ENCODE data around the gene RBM10. TPM values are rescaled to one million over a fixed set of nuclear protein-coding genes. Genes with fewer than 3 reads are reported as not detected.

Gene RBM10
- polyA plus RNA-seq, 3 donors, result 54.5 to 67.8 (median 65.8) TPM

DNA sequence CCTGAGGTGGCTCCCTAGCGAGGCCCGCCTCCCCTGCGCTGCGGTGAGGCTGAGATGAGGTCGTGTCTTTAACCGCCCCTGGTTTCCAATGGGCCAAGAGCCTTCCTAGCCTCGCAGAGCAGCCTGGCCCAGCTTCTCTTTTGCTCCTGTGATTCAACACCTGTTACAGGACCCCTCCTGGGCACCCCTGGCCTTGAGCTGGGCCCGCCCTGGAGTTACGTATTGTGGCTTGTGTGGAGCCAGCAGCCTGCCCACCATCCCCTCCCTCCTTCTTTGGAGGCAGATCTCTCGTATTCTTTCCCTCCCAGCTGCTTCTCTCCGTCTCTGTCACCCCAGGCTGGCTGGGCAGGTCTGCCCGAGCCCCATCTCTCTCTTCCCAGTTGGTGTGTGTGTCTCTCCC is 29.4 kb downstream of the RBM10 start:
- DNase-seq, result no peak

DNA sequence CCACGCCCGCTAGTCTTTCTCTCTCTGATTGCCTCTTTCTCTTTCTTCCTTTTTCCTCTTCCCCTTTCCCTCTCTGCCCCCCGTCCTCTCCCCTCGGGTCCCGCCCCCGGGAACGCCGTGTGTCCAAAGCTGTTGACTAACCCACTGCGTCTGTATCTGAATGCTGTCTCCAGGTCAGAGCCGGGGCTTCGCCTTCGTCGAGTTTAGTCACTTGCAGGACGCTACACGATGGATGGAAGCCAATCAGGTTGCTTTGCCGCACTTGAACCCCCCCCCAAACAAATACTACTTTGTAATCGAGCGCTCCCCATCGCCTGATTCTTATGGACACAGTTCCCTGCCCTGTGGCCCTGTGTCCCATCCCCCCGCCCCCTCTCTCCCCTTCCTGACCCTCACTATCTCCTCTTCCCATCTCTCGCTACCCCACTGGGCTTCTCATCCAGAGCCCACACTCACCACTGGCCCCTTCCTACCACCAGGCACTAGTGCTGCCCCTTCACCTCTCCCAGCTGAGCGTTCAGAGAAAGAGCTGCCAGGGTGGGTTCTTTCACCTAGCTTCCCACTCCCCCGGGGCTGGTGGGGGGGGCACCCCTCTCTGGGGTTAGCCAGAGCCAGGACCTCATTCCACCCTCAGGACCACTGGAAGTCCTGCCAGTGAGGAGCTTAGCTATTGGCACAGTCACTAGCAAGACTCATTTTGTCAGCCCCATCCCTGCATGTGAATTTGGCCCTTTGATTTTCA is 30.0 kb downstream of the RBM10 start:
- no peak for DNase-seq

DNA sequence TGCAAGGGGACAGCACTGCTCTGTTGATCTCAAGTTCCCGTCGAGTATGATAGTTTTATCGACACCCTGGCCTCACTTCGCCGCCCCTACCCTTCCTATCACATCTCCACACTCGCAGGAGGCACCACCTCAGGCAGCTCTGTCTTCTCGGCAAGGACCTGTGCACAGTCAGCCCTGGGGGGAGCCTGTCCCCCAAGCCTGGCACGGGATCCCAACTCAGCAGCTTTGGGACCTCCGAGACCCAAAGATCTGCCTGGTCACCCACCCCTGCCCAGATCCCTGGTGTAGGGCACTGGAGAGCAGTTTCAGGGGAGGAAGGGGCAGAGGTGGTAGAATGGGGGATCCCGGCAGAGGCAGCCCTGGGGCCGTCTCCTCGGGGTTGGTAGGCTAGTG is 30.6 kb downstream of the RBM10 start:
- DNase-seq, result no peak

DNA sequence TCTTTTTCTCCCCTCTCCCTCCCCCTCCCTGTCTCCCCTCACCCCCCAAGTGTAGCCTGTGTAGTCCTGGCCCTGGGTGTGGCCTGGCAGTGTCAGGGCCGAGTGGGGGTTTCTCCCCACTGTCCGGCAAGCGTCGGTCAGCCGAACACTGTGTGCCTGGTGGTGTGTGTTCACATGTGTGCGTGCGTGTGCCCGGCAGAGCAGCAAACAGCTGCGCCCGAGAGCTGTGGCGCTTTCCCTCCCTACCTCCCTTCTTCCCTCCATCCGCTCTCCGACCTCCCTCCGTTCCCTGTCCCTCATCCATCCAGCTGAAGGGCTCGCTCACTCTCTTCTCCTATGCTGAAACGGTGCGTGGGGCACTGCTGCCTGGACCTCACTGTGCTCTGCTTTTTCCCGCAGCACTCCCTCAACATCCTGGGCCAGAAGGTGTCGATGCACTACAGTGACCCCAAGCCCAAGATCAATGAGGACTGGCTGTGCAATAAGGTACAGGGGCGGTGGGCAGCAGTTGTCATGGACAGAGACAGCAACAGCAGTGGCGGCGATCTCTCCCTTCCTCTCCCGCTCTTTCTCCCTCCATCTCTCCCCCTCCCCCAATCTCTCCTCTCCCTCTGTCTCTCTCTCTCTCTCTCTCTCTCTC is 31.2 kb downstream of the RBM10 start:
- no peak for DNase-seq

DNA sequence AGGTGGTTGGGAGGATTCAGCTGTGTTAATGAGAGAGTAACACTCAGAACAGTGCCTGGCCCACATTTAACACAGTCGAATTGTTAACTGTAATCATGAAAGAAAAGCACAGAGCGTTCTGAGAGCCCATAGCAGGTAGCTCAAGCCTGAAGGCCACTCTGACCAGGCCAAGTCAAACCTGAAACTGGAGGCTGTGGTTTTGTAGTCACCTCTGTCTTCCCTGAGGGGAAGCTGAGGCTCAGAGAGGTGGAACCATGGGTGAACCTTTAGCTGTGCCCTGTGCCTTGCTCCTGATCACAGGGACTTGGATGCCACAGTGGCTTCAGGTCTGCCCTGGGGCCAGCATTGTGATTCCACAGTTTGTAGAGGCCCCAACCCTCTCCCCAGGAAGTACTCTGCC is 32.1 kb downstream of the RBM10 start:
- DNase-seq, result no peak

DNA sequence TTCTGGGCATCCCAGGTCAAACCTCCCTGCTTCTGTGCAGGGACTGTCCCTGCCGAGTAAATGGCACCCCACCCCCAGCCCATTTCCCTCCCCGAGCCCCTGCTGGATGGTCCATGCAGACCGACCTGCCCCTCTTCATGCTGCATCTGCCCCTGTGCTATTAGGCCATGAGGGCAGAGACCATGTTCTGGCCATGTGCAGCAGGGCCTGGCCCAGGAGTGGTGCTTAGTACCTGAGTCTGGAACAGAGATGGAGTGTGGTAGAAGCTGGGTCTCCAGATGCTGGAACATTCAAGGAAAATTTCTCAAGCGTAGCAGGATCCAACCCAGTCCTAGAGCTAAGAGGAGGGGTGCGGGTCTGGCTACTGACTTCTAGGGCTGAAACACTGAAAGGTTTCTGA is 33.3 kb downstream of the RBM10 start:
- DNase-seq, result no peak

DNA sequence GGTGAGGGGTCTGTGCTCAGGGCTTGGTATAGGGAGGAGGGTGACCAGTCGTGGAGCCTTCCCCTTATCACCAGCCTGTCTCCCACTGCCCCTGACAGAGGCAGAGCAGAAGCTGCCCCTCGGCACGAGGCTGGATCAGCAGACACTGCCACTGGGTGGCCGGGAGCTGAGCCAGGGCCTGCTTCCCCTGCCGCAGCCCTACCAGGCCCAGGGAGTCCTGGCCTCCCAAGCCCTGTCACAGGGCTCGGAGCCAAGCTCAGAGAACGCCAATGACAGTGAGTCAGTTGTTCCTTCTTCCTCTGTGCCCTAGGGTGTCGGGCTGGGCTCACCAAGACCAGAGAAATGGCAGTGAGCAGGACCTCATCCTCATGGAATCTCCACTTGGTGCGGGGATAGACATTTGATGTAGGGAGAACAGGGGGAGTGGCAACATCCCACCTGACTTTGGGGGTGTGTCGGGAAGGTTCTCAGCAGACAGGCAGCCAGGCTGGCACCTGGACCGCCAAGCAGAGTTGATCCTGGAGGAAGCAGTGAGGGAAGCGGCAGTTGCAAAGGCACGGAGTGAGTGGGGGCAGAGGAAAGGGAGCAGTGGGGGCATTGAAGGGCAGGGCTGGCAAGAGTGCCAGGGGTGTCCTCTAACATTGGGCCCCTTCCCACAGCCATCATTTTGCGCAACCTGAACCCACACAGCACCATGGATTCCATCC is 34.4 kb downstream of the RBM10 start:
- no peak for DNase-seq

DNA sequence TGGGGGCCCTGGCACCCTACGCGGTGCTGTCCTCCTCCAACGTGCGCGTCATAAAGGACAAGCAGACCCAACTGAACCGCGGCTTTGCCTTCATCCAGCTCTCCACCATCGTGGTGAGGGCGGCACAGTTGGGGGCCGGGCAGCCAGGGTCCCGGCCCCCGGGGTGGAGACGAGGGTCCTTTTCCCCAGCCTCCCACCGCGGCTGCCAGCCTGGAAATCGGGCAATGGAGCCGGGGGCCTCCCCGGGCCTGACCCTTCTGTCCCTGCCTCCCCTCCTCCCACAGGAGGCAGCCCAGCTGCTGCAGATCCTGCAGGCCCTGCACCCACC is 34.9 kb downstream of the RBM10 start:
- no peak for DNase-seq

DNA sequence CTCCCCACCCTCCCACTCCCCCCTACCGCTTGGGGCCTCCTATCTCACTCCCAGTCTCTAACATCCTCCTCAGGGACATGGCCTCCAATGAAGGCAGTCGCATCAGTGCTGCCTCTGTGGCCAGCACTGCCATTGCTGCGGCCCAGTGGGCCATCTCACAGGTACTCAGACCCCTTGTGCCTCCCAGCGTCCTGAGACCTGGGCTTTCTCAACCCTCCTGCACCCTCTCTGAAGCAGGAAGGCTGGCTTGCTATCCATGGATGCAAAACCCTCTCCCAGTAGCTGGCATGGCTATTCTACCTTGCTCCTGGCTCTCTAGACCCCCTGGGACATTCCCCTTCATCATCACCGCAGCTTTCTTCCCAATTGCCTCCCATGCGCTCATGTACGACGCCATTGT is 35.3 kb downstream of the RBM10 start:
- no peak for DNase-seq

DNA sequence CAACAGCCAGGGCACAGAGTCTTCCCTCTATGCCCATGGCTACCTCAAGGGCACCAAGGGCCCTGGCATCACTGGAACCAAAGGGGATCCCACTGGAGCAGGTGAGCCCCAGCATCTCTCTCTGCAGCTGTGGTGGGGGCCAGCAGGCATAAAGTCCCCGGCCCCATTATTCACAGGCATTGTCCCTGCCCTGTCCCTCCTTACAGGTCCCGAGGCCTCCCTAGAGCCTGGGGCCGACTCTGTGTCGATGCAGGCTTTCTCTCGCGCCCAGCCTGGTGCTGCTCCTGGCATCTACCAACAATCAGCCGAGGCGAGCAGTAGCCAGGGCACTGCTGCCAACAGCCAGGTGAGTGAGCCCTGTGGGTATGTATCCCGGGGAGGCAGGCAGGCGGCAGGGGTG is 36.3 kb downstream of the RBM10 start:
- no peak for DNase-seq

DNA sequence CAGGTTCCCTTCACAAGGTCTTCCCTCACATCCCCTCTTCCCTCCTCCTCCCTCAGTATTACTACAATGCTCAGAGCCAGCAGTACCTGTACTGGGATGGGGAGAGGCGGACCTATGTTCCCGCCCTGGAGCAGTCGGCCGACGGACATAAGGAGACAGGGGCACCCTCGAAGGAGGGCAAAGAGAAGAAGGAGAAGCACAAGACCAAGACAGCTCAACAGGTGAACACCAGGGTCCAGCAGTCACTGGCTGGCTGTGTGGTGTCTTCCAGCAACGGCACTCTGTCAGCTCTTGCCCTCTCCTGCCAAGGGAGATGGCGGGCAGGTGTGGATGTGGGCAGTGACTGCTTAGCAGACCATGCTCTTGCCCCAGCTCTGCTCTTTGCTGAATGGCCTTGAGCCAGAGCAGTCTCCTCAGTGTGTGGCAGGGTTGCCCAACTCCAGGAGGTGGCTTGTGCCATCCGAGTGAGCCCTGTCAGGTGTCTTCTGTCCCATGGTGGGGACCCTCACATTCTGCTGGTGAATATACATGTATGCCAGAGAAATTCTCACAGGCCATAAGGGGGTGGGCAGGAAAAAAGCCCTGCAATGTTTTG is 37.2 kb downstream of the RBM10 start:
- DNase-seq, result no peak

DNA sequence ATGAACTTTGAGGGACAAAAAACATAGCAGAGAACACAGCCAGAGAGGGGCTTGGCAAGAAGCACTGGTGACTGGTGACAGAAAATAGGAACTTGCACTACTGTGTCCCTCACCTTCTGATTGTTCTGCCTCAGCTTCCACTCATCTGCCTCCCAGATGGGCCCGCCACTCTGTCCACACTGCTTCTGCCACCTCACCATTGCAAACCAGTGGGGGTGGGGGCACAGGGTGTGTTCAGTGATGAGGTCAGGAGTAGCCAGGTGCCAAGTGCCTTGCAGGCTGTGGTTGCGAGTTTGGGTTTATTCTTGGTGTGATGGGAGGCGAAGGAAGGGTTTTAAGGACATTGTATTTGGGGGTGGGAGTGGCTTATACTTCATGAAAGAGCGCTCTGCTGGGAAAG is 39.5 kb downstream of the RBM10 start:
- no peak for DNase-seq

DNA sequence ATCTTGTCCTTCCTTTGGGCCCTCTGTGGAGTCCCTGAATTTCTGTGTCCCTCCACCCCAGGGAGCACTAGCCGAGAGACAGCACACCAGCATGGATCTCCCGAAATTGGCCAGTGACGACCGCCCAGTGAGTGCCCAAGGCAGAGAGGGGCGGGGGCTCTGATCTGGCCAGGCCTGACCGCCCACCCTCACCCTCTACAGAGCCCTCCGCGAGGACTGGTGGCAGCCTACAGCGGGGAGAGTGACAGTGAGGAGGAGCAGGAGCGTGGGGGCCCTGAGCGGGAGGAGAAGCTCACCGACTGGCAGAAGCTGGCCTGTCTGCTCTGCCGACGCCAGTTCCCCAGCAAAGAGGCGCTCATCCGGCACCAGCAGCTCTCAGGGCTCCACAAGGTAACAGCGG is 40.2 kb downstream of the RBM10 start:
- no peak for DNase-seq

DNA sequence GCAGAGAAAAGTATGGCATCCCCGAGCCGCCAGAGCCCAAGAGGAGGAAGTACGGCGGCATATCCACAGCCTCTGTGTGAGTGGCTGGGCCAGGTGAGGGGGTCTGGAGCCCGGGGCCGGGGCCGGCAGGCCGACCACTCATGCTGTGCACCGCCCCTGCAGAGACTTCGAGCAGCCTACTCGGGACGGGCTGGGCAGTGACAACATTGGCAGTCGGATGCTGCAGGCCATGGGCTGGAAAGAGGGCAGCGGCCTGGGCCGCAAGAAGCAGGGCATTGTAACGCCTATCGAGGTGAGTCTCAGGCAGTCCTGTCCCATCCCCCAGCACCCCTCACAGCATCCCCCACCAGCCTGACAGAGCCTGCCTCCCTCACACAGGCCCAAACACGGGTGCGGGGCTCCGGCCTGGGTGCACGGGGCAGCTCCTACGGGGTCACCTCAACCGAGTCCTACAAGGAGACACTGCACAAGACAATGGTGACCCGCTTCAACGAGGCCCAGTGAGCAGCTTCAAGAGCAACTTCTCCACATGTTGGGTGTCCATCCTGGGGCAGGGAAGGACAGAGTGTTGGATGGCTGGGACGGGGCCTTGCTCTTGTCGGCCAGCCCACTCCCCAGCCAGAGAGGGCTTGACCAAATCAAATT is 41.2 kb downstream of the RBM10 start:
- DNase-seq, result no peak

DNA sequence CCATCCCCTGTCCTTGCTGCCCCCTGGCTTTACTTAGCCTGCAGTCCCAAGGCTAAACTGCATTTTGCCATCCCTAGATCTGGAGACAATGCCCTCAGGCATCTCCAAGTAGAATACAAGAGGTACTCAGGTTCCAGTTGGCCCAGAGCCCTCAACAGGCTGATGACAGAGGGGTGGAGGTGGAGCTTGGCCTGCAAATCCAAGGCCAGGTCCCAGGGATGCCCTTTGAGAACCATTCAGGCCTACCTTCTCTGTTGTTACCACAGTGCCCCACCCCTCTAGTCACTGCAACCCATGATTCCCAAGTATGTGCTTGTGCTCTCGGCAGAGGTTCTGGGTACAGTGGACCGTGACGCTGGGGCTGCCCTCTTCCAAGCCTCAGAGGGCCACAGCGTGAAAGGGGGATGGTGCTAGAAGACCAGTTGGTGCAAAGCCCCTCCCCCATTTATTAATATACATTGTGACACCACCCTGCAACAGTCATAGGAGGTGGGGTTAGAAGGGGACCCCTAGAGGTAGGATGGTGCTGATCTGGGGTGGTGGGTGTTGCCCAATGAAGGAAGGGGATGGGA is 42.2 kb downstream of the RBM10 start:
- DNase-seq, result no peak

DNA sequence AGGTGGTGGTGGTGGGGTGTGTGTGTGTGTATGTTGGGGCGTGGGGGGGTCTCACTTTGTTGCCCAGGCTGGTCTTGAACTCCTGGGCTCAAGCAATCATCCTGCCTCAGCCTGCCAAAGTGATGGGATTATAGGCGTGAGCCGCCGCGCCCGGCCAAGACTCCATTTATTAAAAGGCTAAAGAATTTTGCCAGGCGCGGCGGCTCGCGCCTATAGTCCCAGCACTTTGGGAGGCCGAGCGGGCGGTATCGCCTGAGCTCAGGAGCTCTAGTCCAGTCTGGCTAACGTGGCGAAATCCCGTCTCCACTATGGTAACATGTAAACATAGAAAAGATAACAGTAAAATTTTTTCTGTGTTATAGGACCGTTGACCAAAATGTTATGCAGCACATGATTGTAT is 44.9 kb downstream of the RBM10 start:
- no peak for DNase-seq

DNA sequence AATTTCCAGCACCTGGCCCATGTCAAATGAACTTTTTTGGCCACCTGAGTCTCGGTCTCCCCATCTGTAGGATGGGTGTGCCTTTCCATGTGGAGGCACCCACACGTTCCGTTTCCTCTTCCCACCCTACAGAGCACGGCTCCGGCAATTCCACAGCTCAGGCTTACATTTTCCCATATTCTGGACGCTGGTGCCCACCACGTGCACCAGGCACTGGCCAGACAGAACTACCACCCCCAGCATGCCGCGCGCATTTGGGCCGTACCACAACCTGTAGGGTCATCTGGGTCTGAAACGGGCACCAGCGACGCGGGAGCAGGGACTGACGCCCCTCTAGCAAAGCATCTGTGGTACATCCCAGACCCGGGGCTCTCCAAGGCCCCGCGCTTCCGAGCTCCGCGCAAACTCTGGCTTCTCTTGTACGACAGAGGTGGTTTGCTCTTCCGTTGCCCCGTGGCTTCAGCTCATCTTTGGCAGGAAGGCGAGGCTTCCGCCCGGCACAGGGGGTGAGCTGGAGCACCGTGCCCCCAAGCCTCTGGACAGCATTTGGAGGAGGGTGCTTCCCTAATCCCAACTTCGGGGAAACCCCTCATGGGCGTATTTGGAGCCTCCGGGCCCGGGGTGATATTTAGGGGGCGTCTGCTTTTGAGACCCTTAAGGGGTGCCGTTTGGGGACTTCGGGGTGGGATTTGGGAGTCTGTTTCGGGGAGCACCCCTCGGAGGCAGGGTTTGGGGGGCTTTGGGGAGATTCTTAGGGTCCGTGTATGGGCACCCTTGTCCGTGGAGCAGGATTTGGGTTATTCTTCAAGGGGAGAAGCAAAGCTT is 45.6 kb downstream of the RBM10 start:
- peak; percentile 87 for DNase-seq

DNA sequence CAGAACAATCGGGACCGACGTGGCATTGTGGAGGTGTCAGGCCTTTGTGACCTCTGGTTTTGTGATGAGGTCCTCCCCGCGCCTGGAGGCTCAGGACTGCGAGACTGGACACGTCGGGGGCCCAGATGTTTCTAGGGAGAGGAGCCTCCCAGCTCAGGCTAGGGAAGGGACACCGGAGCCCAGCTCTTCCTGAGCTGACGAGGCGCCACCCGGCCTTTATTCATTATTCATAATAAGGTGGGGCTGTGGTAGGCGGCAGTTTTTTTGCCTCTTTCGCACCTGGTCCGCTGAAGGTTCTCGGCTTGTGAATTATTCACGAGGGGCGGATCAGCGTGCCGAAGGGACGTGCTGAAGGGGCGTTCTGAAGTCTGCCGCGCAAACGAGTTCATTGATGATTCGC is 46.3 kb downstream of the RBM10 start:
- DNase-seq, result no peak

DNA sequence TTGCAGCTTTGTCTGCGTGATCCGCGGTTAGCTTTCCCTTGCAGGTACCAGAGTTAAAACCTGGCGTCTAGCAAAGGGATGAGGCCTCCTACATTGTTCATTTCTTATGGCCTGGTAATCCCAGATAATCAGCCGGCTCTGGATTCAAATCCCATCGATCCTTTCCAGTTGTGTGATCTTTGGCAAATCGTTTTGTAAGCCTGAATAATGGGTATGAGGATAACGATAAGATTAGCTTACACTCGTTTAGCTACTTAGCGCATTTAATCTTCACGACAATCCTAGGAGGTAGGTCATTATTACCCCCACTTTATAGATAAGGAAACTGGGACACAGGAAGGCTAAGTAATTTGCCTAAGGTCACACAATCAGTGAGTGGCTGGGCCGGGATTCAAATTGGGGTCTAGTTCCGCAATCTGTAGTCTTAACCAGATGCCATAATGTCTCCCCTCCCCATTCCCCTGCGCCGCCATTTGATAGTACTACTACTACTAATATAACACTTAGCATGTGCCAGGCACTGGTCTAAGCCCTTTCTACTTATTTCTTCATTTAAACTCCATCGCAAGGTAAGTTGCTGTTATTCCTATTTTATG is 46.9 kb downstream of the RBM10 start:
- no peak for DNase-seq

DNA sequence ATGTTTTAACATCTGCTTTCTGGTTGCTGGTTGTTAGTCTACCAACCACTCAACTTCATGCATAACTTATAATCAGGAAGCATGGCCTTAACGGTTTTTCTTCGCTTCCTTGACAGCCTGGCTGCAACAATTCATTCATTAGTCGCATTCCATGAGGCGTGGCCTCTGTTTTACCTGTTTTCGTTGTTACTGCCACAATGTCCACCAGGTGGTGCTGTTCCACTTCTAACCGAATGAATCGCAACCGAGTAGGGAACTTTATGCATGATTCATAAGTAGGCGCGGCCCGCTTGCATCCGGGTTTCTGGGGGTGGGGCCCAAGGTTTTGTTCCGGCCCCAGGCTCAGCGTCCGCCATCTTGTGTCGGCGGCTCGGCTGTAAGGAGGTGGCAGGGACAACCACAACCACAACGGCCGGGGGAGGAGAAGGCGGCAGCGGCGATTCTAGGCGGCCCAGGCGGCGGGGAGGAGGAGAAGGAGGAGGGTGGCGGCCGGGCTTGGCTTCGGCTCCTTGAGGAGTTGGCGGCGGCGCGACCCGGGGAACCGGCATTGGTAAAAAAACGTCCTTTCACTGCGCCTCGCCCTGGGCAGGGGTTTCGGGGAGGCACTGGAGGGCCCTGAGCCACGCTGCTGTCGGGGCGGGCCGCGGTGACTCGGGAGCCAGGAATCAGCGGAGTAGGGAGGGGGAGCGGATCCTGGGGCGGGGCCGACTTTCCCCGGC is 48.6 kb downstream of the RBM10 start, which contains the start of gene UBA1:
Gene UBA1, plus strand, starts transcription at position 355 of the 719 bp plus-strand sequence. CDS start 4,974 bp downstream, outside the sequence.
- DNase-seq, result peak; percentile 99
